GM18508 (cell line): ENCODE data around the gene ADAMTS7.
"Not testable (repeated sequence)": the region's sequence is repeated elsewhere in the genome, so short reads cannot be mapped to it uniquely, and the experiment has no call there.

ENCODE experiments used
- ATAC-seq: cut with Tn5 transposase; IDR thresholded peaks from one replicate; pipeline ENCODE4 v1.9.1; 2021; ENCODE audit warnings: moderate number of reproducible peaks; ENCODE audit not compliant: insufficient read depth, unreplicated experiment

The ADAMTS7 gene

DNA sequence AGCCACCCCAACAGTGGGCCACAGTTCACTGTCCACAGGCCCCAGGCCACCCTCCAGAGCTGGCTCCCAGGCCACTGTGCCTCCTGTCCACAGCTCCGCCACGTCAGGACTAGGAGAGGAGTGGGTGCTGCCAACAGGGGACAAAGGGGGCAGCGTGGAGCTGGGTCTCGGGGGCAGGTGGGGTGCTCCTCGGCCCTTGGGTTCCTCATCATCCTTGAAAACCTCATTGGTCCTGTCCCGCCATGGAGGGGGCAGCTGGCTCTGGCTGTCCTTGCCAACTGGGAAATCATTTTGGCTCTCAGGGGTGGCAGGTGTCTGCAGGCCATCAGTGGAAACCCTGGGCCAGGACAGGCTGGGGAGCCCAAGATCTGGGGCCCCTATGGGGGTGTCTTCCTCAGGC lies 45.2 kb downstream of the ADAMTS7 start:
- ATAC-seq: no peak

DNA sequence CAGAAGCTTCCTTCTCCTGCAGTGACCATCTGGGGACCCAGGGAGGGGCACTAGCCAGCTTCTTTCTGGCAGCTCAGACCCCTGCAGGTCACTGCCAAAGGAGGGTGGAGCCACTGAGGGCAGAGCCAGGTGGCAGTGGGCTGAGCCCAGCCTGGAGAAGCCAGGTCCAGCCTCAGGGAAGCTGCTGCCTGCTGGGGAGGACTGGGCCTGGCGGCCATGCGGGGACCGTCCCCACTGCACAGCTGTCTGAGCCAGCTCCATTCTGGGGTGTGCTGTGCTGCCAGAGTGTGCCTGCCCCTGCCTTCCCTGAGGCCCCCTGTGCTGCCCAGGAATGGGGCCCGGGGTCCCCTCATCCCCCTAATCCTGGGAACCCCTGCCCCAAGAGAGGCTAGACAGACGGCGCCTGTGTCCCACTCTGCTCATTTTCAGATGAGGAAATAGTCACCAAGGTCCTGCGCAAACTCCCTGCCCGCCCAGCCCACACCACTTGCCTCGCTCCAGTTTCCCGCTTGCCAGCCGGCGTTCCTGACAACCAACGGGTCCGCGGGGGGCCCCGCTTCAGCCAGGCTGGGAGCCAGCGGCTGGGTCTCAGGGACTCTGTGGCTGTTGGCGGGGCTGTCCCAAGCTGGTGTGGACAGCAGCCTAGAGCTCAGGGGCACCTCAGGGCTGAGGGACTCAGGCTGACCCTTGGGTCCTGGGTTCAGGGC lies 46.0 kb downstream of the ADAMTS7 start:
- not testable (repeated sequence) for ATAC-seq

DNA sequence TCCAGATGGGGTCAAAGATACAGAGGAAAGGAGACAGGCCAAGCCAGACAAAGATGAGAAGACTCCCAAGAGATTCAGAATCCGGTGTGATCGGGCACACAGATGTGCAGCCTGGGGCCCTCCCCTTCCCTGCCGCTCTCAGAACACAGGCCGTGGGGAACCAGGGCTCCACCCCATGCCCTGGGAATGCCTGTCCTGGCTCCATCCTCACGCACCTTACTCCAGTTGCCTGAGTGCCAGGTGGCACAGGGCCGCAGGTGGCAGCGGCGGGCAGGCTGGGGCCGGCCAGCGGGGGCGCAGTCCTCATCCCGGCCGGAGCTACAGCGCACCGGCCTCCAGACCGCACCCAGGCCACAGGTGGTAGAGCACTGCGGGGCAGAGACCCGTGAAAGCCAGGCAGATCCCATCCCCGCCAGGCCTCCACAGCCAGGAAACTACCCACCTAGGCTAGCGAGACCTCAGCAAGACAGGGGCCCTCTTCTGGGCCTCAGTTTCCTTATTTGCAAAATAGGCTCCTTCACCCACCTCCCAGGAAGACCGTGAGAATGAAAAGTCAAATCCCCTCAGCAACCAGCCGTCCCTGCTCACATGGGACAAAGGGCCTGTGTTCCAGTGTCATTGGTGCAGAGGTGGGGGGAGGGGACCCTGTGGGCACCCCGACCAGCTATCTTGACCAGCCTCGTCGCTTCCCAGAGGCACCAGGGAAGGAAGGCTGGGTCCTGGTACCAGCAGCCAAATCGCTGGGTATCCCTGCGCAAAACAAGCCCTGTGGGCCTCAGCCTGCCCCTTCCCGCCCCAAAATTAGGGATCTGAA lies 46.7 kb downstream of the ADAMTS7 start:
- ATAC-seq: not testable (repeated sequence)

DNA sequence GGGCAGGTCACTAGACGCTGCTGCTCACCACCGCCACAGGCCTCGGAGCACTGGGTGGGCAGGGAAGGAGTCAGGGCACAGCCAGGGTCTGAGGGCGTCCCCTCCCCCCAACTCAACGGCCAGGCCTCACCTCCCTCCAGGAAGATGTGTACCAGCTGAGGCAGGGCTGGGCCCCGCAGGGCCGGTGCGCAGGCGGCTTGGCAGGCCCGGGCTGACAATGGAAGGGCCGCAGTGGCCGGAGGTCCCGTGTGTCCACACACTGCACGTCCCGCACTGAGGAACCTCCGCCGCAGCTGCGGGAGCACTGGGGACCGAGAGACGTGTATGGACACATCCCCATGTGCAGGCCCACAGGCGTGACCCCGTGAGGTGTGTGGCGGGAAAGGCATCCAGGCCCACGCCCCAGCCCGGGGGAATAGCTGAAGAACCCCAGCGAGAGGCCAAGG lies 47.4 kb downstream of the ADAMTS7 start:
- no peak for ATAC-seq

DNA sequence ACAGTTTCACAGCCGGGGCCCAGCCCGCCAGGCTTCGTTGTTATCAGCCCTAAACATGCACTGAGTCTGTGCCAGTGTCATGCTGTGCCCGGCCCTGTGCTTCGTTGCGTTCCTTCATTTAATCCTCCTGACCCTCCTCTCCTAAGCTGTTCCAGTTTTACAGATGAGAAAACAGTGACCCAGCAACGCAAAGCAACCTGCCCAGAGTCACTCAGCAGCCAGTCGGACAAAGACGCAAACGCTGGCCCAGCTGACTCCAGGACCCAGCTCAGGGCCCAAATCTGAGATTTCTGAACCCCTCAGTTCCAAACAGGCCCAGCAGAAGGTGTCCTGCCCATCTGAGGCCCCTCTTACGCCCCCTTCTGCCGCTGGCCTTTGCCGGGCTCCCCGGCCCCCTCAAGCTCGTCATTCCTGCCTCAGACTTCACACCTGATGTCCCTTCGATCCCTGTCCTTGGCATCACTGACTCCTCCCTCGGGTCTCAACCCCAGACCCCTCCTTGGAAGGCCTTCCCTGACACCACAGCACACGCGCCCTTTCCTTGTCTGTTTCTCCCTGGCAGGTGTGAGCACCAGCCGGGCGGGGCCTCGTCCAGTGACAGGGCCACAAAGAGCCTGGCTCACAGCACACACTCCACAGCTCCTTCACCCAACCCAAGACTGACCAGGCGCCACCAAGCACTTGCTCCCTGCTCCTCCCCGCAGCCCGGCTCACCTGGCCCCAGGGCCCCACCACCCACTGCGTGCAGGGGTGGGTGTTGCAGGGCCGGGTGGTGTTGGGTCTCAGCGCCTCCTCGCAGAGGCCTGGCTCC lies 48.1 kb downstream of the ADAMTS7 start:
- ATAC-seq: no peak

DNA sequence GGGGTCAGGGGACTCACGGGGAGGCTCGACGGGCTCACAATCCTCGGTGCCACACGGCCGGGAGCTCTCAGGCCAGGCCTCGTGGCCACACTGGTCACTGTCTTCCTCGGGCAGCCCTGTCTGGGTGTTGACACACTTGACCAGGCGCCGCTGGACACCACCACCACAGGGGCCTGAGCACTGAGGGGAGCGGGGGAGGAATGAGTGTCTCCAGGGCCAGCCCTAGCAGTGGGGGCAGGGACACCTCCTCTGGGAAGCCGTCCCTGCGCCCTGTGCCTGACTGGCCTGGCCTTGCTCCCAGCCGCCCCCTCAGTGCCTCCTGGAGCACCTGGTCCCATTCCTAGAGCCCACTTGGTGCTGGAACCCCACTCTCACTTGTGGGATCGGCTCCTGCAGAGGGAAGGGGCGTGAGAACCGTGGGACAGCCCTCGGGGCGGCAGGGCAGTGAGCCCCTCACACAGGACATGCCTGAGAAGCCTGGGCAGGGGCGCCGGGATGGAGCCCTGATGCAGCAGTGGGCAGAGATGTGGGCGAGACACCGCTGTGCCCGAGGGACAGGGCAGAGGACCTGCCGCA lies 48.8 kb downstream of the ADAMTS7 start:
- not testable (repeated sequence) for ATAC-seq

DNA sequence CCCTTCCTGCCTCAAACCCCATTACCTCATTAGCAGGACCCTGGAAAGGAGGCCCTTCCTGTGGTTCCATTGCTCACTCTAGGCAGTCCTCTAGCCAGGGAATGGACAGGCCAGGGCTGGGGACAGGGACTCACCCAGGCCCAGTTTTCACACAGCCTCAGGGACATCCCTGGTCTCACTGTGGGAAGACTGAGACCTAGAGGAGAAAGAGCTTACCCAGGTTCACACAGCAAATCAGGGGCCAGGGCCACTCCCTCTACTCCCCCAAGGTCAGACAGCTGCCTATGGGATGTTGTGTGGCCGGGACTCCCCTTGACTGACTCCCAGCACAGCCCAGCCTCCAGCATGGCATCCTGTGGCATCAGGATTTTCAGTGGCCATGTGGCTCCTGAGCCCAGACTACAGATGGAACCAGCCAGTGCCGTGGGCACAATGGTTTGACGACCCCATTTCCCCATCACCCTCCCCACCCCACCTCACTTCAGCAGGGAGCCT lies 49.3 kb downstream of the ADAMTS7 start:
- ATAC-seq: no peak

DNA sequence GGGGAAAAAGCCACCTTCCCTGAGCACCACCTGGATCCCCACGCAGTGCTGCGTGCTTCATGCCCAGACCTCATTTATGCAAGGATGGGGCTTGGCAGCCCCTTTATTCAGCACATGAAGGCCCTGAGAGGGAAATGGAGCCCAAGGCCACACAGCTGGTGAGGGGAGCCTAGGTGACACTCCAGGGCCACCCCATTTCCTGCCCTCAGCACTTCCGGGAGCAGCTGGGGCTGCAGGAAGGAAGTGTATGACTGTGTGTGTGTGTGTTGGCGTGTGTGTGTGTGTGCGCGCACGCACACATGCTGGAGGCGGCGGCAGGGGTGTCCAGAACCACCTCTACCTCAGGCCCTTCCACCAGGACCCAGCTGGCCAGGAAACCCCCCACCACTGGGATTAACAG lies 49.8 kb downstream of the ADAMTS7 start:
- ATAC-seq: not testable (repeated sequence)

DNA sequence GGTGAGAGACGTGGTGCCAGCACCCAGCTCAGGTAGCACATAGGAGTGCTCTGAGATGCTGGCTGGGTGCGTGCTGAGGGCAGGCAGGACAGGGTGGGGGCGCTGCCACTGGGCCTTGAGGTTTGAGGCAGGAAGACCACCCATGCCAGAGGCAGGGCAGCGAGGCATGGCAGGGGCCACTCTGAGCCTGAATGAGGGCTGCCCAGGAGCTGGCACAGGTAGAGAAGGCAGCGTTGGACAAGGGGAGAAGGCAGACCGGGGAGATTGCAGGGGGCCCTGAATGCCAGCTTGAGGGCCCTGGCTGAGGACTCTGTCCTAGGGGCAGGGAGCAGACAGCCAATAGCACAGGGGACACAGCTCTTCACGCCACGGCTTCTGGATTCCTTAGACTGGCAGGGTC lies 50.2 kb downstream of the ADAMTS7 start:
- ATAC-seq: no peak

DNA sequence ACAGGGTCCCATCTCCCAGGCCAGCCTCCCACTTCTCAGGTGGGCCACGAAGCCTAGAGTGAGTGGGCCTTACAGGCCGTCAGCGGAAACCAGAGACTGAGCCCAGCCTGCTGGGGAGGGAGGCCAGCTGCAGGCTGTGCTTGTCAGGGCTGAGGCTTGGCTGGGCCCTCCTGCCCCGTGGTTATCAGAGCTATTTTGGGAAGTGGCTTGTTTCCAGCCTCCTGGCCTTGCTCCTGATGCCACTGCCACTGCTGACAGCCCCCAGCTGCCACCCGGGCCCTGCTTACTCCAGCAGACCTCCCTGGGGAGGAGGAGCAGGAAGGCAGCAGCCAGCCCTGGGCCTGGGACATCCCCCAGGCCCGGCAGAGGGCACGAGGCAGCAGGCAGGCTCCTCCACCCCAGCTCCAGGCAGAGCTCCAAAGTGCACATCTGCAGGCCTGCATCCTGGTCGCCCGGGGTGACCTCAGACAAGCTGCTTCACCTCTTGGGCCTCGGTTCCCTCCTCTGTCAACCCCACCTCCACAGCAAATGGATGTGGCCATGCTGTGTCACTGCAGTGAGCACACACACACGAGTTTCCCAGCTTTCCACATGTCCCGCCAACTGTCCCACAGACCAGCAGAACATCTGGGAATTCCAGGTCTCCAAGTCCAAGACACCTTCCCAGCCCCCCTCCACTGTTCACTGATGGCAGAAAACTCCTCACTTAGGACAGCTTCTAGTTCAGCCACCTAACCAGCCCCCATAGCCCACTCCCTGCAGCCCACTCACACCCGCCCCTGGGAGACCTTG lies 51.0 kb downstream of the ADAMTS7 start:
- not testable (repeated sequence) for ATAC-seq

DNA sequence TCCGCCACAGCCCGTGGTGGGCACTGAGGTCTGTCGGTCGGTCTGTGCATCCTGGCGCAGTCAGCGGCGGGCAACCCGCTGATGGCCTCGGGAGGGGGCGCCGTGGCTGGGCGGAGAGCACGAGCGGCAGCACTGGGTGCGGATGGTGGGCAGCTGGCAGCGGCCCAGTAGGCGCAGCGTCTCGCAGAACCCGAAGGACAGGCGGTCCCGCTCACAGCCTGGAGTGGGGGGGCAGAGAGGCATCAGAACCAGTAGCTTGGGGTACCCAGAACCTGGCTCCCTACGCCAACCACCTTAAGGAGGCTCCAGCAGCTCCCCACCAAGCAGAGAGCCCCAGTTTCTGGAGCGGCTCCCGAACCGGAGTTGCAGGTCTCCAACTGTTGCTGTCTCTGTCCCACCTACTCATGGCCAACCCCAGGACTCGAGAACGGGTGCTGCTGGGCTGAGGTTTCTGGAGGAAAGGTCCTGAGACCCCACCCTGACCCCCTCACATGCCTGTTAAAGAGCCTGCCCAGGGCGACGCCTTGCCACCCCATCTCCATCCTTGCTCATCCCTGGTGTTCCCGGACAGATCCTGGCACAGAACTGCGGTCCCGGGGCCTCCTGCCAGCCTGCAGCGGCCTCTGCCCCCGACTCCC lies 51.8 kb downstream of the ADAMTS7 start:
- ATAC-seq: not testable (repeated sequence)

DNA sequence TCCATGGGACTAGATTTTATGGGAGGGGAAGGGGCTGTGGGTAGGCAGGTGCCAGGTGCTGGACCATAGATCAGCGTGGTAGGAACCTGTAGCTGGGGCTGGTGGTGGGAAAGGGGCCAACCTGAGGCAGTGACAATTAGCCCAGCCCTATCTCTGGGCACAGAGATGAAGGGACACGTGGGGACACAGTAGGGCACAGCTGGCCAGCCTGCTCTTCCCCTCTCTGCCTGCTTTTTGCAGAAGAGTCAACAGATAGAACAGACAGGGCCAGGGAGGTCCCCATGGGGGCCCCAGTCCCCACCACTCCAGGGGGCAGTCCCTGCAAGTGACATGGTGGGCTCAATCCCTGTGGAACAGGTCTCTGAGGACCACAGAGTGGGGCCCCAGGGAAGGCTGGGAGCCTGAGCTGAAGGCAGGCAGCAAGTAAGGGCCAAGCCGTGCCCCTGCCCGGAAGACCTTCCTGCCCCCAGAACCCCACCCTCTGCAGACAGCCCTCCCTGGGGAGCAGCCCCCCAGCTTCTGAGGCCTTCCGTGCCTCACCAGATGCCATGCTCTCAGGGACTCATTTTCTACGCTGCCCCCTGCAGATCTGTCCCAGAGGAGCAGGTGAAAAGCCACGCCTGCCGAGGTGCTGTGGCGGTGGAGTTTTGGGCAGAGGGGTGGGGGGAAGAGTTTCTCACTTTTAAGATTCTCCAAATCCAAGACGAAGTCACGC lies 52.6 kb downstream of the ADAMTS7 start:
- ATAC-seq: not testable (repeated sequence)

DNA sequence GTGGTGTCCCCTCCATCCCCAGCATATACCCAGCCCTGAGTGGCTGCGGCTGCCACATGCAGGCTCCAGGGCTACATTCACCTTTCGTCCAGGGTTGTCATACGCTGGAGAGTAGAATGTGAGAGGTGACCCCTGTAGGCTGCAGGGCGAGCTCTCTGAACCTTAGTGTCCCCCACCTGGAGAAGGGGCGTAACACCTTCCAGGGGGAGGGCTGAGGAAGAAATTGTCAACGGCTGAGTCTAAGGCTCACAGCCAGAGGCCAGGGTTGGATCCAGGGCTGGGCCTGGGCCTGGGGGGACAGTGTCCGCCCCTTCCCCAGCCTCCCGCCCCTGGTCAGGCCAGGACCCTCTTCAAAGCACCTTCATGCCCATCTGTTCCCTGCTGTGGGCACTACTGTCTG lies 53.2 kb downstream of the ADAMTS7 start:
- ATAC-seq: not testable (repeated sequence)

DNA sequence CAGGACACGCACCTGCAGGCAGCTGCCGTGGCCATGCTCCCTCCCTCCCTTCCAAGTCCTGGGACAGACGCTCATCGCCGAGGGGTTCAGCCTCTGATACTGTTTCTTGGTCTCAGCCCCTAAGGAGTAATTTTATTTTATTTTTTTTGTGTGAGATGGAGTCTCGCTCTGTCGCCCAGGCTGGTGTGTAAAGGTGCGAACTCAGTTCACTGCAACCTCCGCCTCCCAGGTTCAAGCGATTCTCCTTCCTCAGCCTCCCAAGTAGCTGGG lies 53.7 kb downstream of the ADAMTS7 start:
- ATAC-seq: no peak

DNA sequence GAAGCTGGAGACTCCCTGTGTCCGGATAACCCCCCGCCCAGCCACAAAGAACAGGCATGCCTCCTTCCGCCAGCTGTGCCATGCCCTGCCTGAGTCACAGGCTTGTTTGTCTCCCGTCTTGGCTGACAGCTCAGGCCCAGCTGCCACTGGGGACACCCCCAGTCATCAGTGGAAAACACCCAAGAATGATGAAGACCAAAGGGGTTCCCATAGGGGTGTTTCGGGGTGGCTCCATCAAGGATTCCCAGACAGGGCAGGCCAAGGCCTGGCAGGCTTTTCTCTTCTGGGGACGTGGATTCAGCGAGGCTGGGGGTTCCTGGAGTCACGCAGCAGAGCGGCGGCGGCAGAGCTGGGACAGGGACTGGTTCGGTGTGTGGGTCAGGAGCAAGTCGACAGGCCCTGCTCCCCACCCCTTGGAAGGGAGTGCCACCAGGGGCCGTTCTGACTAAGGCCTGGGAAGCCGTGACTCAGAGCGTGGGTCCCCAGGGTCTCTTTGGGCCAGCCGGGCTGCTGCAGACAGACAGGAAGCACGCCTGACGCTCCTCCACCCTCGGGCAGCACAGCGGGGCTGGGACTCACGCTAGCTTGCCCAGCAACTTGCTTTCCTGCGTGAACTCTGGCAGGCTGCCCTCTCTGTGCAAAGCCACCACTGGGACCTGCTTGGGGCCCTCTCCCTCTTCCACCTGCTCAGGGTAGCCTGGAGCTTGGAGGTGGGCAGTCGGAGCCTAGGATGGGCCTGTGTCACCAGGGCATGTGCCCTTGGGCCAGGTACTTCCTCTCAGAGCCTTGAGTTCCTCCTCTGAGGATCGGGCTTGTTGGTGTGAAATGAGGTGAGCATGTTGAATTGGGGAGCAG lies 54.3 kb downstream of the ADAMTS7 start:
- ATAC-seq: peak; percentile 32

DNA sequence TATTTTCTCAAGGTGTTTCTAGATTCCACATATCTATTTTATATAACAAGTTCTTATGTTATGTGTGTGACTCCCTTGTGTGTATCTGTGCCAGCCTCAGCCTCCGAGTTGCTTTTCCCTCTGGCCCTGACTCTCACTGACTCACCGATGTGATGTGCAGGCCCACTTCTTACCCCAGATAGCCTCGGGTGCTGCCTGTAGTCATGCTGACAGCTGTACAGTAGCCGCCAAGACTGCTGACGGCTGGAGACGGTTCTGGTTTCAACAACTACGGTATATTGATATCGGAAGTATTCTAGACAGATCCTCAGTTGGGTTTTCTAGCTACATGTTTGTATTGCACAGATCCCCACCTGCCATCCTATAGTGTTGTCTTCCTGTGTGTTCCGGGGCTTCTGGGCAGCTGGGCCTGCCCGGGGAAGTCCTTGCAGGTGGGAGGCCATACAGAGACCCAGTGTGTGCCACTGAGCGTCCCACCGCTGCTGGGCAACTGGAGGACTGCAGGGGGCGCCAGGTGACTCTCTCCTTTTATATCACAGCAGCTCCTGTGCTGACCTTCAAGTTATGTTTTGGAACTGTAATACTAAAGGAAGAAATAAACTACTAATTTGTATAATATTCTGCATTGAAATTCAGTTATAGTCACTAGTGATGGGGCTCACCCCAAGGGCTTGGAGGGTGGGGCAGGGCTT lies 55.2 kb downstream of the ADAMTS7 start:
- not testable (repeated sequence) for ATAC-seq

DNA sequence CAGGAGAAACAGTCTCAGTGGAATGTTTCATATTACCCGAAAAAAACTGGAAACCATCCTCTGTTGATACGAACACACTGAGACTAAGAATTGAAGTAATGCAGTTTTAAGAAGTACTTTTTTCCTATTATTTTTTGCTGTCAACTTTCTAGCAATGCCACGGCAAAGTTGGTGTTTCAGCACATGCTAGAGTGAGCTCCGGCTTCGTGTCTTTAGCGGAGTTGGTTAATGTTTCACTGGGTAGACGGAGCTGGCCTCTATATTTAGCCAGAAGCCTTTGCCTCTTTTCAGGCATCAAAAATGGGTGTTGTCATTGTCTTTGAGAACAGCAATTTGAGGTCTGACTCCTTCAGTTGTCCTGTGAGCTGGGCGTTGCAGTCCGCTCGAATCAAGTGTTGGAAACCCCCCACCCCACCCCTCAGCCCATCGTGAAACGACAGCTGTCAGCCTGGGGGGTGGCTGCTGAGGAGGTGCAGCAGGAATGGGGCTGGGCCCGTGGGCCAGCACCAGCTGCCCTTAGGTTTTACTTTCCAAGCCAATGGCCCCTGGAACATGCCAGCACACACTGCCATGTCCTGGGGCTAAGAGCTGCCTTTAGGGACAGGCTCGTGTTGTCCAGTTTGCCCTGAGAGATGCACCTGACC lies 56.5 kb downstream of the ADAMTS7 start:
- ATAC-seq: not testable (repeated sequence)
